Body of pancreas (tissue), 4 donors: ENCODE data around the gene MYH15. TPM values are rescaled to one million over a fixed set of nuclear protein-coding genes. Genes with fewer than 3 reads are reported as not detected.

Source experiments
- ATAC-seq: fragments of 150-250 bp; one replicate; pipeline ENCODE4 v1.9.1; 2016
- DNase-seq, 4 donors: peaks; one replicate each; pipeline ENCODE4 v3.0.0-alpha.2; 2019
- H3K27ac ChIP-seq, 4 donors: fragments of 200-600 bp; sonication (generic); 1 replicate in 3 of 4; 2 replicates in 1 of 4; pipeline versions ENCODE4 v1.5.1 to v1.6.1; 2016 to 2019; ENCODE audit warnings: mild to moderate bottlenecking in 1 of 4, mixed read lengths in 1 of 4, moderate library complexity in 1 of 4
- H3K27me3 ChIP-seq, 2 donors: fragments of 200-600 bp; sonication (generic); one replicate each; pipeline ENCODE4 v1.6.0; 2016; ENCODE audit warnings: mild to moderate bottlenecking in 1 of 2
- H3K36me3 ChIP-seq, 2 donors: fragments of 200-600 bp; sonication (generic); replicated peaks in 1 of 2; 2 replicates each; pipeline ENCODE4 v1.5.1; 2016; ENCODE audit warnings: low read depth in 2 of 2; ENCODE audit not compliant: insufficient read depth in 1 of 2
- H3K4me1 ChIP-seq: fragments of 200-600 bp; sonication (generic); one replicate; pipeline ENCODE4 v1.6.0; 2016
- H3K4me3 ChIP-seq, 2 donors: fragments of 200-600 bp; sonication (generic); 1 replicate in 1 of 2; 2 replicates in 1 of 2; pipeline ENCODE4 v1.5.1; 2016 to 2019
- H3K9me3 ChIP-seq, 3 donors: fragments of 200-600 bp; sonication (generic); 1 replicate in 2 of 3; 2 replicates in 1 of 3; pipeline ENCODE4 v1.5.1; 2016
- CTCF ChIP-seq, 7 experiments: fragments of 450-650 bp in 4 of 7; fragments of 200-600 bp in 3 of 7; sonication (generic) in 3 of 7; IDR thresholded peaks; one replicate each; pipeline ENCODE4 v1.5.1; 2016 to 2019; ENCODE audit warnings: antibody characterized with exemption in 7 of 7
- POLR2A ChIP-seq, 3 donors: fragments of 450-650 bp; IDR thresholded peaks; one replicate each; pipeline ENCODE4 v1.6.1; 2016; ENCODE audit warnings: antibody characterized with exemption in 3 of 3, mild to moderate bottlenecking in 2 of 3
- WGBS, 2 donors: methylation state at CpG; one replicate each; pipeline ENCODE4 v1.1.5; 2017; 5-methylcytosine and 5-hydroxymethylcytosine counted together
- intact Hi-C: fragments of 100-400 bp; cut with DNase I; formaldehyde crosslinking; loops from one replicate; pipeline ENCODE4 v1.15.1; 2023
- total RNA-seq, 2 donors: library from RNA; depleted of rRNA; stranded (reverse); fragments of >200 nt; gene quantifications; one replicate each; pipeline ENCODE4 v1.1.0, GENCODE V29; 2016

MYH15 gene
- total RNA-seq, 2 donors from 2014 or later, result not detected

DNA sequence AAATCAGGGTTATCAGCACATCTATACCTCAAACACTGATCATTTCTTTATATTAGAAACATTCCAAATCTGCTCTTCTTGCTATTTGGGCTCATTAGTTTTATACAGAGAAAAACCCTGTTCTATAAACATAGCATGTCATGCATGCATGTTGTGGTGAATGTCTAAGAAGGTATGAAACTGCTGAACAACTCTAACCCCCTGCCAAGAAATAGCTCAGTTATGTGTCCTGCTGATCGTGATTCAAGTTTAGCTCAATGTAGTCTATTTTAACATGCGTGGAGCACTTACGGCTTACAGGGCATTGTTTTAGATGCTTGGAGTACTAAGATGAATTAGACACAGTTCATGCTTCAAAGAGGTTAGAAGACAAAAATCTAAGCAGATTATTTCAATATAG lies 35.8 kb downstream of the MYH15 start:
- intact Hi-C loops, result no loop called here
- Histone ChIP-seq H3K4me1 (peaks cover 8% of the 10 kb centered on the region), H3K27me3 (no peaks in the 10 kb centered on the region), H3K4me3 (no peak overlapping the region), H3K36me3 (no peaks in the 10 kb centered on the region), H3K9me3 (no peaks in the 10 kb centered on the region), H3K27ac (no peak overlapping the region)
- TF ChIP-seq CTCF (IDR thresholded peaks at IDR 0.05), result no peak
- no peak for TF ChIP-seq POLR2A (IDR thresholded peaks at IDR 0.05)
- DNase-seq, result no peak
- ATAC-seq, result no peak
- 82 to 84% methylated on average over 3 of the region's 3 CpGs for WGBS, 2 donors

GRCh38 chr3:108473711-108474110 lies 36.7 kb downstream of the MYH15 start:
- Histone ChIP-seq H3K4me3 (no peak overlapping the region), H3K36me3 (no peaks in the 10 kb centered on the region), H3K27ac (no peak overlapping the region), H3K4me1 (peaks cover 8% of the 10 kb centered on the region), H3K27me3 (no peaks in the 10 kb centered on the region), H3K9me3 (no peaks in the 10 kb centered on the region)
- intact Hi-C loops, result no loop called here
- TF ChIP-seq CTCF (IDR thresholded peaks at IDR 0.05), result no peak
- TF ChIP-seq POLR2A (IDR thresholded peaks at IDR 0.05), result no peak
- DNase-seq (no peak), ATAC-seq (no peak)

DNA sequence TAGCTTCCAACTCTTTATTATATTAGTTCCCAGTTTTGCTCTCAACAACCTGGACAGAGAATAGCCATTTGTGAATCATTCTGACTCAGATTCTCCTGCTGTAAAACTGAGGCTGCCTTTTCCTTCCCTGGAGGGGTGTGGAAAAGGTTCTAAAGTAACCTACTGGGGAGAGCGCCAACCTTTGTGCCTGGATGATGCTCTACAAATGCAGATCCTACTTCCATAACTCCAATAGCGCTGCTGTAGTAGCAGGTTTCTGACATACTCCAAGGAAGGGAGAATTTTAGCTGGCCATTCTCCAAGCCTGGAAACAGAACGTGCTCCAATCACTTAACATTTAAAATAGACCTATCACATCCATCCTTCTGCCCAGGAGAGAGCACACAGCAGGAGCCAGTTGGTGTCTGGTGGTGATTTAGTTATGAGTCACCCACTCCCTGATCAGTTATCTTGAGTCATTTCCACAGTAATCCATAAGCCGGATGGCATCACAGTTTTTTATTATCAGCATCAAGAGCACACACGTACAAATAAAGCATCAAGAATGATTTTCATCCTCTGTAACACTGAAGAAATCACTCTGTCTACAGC lies 38.3 kb downstream of the MYH15 start:
- H3K4me1 ChIP-seq, result no peaks in the 10 kb centered on the region
- no peaks in the 10 kb centered on the region for H3K9me3 ChIP-seq
- H3K27ac ChIP-seq, result no peak overlapping the region
- no peak overlapping the region for H3K4me3 ChIP-seq
- intact Hi-C loops, result no loop called here
- H3K27me3 ChIP-seq, result no peaks in the 10 kb centered on the region
- WGBS, 2 donors, result 65 to 68% methylated on average over 5 of the region's 5 CpGs
- DNase-seq (no peak), ATAC-seq (no peak)
- H3K36me3 ChIP-seq, result no peaks in the 10 kb centered on the region
- TF ChIP-seq CTCF (IDR thresholded peaks at IDR 0.05) (no peak), POLR2A (IDR thresholded peaks at IDR 0.05) (no peak)

DNA sequence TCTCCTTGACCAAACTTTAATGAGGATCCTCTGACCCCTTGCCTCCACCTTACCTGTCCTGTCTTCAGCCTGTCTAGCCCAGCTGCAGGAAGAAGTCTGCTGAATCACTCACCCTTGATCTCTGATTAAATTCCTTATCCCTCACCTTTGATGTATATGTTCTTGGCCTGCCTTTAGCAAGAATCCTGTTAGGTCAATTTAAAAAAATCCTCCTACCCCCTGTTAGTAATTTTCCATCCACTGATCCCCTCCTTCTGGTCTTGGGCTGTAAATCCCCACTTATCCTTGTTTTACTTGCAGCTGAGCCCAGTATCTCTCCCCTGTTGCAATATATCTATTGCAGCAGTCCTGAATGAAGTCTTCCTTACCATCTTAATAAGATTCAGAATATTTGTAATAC lies 39.0 kb downstream of the MYH15 start:
- no peak for ATAC-seq
- Histone ChIP-seq H3K27me3 (no peaks in the 10 kb centered on the region), H3K27ac (no peak overlapping the region), H3K9me3 (no peaks in the 10 kb centered on the region), H3K4me1 (no peaks in the 10 kb centered on the region), H3K4me3 (no peak overlapping the region), H3K36me3 (no peaks in the 10 kb centered on the region)
- no peak for TF ChIP-seq CTCF (IDR thresholded peaks at IDR 0.05)
- no peak for TF ChIP-seq POLR2A (IDR thresholded peaks at IDR 0.05)
- DNase-seq, result no peak
- intact Hi-C loops, result no loop called here

- Histone ChIP-seq H3K27ac (no peak overlapping the region), H3K27me3 (no peaks in the 10 kb centered on the region), H3K36me3 (no peaks in the 10 kb centered on the region), H3K9me3 (no peaks in the 10 kb centered on the region), H3K4me1 (no peaks in the 10 kb centered on the region), H3K4me3 (no peak overlapping the region)
- intact Hi-C loops, result no loop called here
- DNase-seq (no peak), ATAC-seq (no peak)
- WGBS, 2 donors, result 89 to 91% methylated on average over 5 of the region's 5 CpGs
- TF ChIP-seq CTCF (IDR thresholded peaks at IDR 0.05), result no peak
Observed at GRCh38 chr3:108469126-108469525, 41.3 kb downstream of the MYH15 start.
